Gastroesophageal sphincter (tissue), 3 donors: ENCODE results near the gene USP20.

Experiments used
- CTCF ChIP-seq, 4 experiments: fragments of 200-600 bp in 2 of 4; fragments of 450-650 bp in 2 of 4; sonication (generic) in 1 of 4; IDR thresholded peaks; one replicate each; pipeline ENCODE4 v1.5.1; 2017 to 2019; ENCODE audit warnings: antibody characterized with exemption in 4 of 4, mild to moderate bottlenecking in 2 of 4, moderate library complexity in 2 of 4
- POLR2A ChIP-seq, 2 donors: fragments of 450-650 bp; IDR thresholded peaks; one replicate each; pipeline ENCODE4 v1.6.1; 2017; ENCODE audit warnings: antibody characterized with exemption in 2 of 2, mild to moderate bottlenecking in 2 of 2, moderate library complexity in 1 of 2

GRCh38 chr9:129869585-129870501 is 34.6 kb downstream of the USP20 start:
- no peak for TF ChIP-seq CTCF (IDR thresholded peaks at IDR 0.05)
- TF ChIP-seq POLR2A (IDR thresholded peaks at IDR 0.05) = no peak
